Muscle layer of colon (tissue), 2 donors: ENCODE results near the gene MARCOL.

Experiments used
- H3K27ac ChIP-seq: one replicate; pipeline ENCODE4 v1.7.0; 2013; ENCODE audit warnings: low read depth, mild to moderate bottlenecking, low read length, moderate library complexity
- H3K27me3 ChIP-seq, 2 donors: one replicate each; pipeline ENCODE4 v1.7.0; 2013; ENCODE audit warnings: low read length in 2 of 2, mild to moderate bottlenecking in 2 of 2; ENCODE audit not compliant: insufficient read depth in 2 of 2, control insufficient read depth in 1 of 2
- H3K36me3 ChIP-seq: one replicate; pipeline ENCODE4 v1.7.0; 2013; ENCODE audit warnings: mild to moderate bottlenecking, low read length; ENCODE audit not compliant: insufficient read depth
- H3K4me1 ChIP-seq: one replicate; pipeline ENCODE4 v1.7.0; 2013; ENCODE audit warnings: mild to moderate bottlenecking, low read length; ENCODE audit not compliant: insufficient read depth
- H3K4me3 ChIP-seq, 2 donors: one replicate each; pipeline ENCODE4 v1.7.0; 2013; ENCODE audit warnings: low read length in 2 of 2, low read depth in 1 of 2, mild to moderate bottlenecking in 1 of 2, moderate library complexity in 1 of 2
- H3K9ac ChIP-seq: one replicate; pipeline ENCODE4 v1.7.0; 2013; ENCODE audit warnings: low read length
- H3K9me3 ChIP-seq: one replicate; pipeline ENCODE4 v1.7.0; 2013; ENCODE audit warnings: mild to moderate bottlenecking, low read length
- donor health status: abdominal sarcoma.
- donor health status: Adenocarcinoma of cecum.

Gene MARCOL, protein sequence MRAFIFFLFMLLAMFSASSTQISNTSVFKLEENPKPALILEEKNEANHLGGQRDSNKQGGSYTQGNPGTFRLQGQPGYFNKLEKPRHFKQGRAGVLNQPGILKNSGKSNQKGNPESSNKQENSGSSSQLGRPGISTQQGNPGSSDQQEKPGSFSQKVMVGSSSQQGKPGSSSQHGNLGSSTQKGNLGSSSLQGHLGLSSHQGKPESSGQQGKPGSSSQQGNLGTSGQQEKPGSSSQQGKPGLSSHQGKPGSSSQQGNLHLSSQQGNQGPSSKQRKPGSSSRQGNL

DNA sequence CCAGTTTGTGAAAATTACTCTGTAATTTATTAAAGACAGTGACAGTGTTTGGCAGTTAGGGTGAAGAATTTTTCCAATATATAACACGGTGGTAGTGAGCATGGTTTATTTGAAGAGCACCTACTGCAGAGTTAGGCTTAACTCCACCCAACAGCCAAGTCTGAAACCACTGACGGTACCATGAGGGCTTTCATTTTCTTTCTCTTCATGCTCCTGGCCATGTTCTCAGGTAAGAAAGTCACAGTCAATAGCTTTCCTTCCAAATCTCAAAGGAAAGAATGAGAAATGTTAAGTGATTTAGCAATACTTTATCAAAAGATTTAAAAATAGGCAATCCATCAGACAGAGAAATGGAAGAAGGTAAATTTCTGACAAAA is at the start of gene MARCOL:
MARCOL (plus strand) TSS at position 108 of the 377 bp plus-strand sequence; CDS start at position 181, 73 bp downstream.
- no peak within 1 kb of the TSS for H3K27ac ChIP-seq
- no peak within 1 kb of the TSS for H3K4me3 ChIP-seq
- no peaks in the 10 kb centered on the region for H3K36me3 ChIP-seq
- H3K9ac ChIP-seq = no peak within 1 kb of the TSS
- H3K4me1 ChIP-seq = no peaks in the 10 kb centered on the region
- H3K9me3 ChIP-seq = no peaks in the 10 kb centered on the region
- no peaks in the 10 kb centered on the region for H3K27me3 ChIP-seq

DNA sequence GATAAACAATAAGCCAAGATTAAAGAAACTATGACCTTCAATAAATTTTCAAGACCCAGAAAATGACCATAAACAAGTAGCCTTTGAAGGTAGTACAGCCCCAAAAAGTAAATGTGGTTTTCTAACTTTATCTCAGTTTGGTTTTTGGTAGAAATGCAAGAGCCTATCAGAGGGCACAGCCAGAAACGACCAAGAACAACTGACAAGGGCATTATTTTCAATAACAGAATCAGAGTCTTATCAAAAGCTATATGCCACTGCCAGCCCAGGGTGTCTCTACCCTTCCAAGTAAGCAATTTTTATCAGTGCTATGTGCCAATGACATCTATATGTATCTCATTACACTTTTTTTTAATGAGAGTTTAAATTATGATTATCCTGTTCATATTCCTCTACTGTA is 47.3 kb upstream of the MARCOL start:
- Histone ChIP-seq H3K4me3 (no peak overlapping the region), H3K27me3 (no peaks in the 10 kb centered on the region), H3K27ac (no peak overlapping the region), H3K36me3 (no peaks in the 10 kb centered on the region), H3K9ac (no peak overlapping the region), H3K4me1 (peaks cover 4% of the 10 kb centered on the region), H3K9me3 (no peaks in the 10 kb centered on the region)

DNA sequence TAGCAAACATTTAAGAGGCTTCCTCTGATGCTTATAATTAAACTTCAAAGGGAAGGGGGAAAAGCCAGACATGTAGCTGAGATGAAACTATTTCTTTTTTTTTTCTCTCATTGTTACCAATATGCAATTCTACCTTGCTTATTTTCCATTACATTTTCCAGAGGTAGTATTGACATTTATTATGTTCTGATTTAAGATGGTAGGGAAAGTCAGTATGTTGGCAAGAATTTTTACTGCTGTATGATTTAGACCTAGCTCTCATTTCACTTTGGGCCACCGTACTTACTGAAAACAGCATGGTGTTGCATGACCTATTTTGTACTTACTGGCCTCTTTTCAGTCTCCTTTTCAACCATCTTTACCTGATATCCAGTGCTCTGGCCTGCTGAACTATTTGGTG is 45.1 kb upstream of the MARCOL start:
- Histone ChIP-seq H3K4me1 (peaks cover 4% of the 10 kb centered on the region), H3K4me3 (no peak overlapping the region), H3K9ac (no peak overlapping the region), H3K27me3 (no peaks in the 10 kb centered on the region), H3K27ac (peak overlapping the region; percentile 53), H3K9me3 (no peaks in the 10 kb centered on the region), H3K36me3 (no peaks in the 10 kb centered on the region)

DNA sequence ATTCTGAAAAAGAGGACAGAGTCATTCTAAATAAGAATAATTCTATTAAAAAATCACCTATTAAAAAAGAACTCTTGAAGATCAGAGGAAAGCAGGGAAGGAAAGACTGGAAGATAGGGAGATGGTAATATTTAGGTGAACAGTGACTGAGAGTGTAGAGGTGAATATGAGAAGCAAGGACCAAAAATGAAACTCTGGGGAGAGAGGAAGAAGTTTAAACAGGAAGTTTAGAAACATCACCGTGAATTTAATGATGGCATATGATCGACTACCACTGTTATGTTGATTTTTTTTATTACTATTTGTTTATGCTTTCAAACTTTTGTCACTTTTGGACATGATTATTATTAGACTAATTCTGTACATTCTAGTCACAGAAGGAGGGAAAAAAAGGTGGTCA is 37.2 kb upstream of the MARCOL start:
- H3K4me3 ChIP-seq = no peak overlapping the region
- no peak overlapping the region for H3K9ac ChIP-seq
- no peaks in the 10 kb centered on the region for H3K36me3 ChIP-seq
- H3K4me1 ChIP-seq = no peaks in the 10 kb centered on the region
- H3K27ac ChIP-seq = no peak overlapping the region
- H3K9me3 ChIP-seq = no peaks in the 10 kb centered on the region
- no peaks in the 10 kb centered on the region for H3K27me3 ChIP-seq

DNA sequence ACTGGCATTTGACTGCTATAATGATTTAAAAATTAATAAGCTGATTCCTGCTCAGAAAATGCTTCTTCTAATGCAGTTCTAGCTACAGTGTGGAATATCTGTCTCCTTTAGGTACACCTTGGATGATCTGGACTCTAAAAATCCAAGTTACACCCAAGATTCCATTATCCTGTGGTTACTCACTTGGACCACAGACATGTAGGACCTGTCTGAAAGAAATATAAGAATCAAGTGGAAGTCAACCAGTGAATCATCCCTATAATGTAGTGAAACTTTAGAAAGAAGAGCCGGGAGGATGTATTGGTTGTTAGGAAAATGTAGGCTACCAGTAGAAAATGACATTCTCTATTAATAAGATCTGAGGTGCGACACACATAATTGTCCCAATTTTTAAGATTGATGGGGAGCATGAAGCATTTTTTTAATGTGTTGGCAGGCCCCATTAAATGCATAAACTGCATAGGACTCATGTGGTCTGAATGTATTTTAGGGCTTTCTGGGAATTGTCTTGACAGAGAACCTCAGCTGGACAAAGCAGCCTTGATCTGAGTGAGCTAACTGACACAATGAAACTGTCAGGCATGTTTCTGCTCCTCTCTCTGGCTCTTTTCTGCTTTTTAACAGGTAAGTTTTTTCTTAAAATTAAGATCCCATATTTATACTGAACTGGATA is 35.7 kb upstream of the MARCOL start, which contains the start of gene SPINK6:
SPINK6 (plus strand) TSS at position 512 of the 673 bp plus-strand sequence; CDS start at position 567, 55 bp downstream.
- Histone ChIP-seq H3K9me3 (no peaks in the 10 kb centered on the region), H3K27ac (no peak within 1 kb of the TSS), H3K9ac (no peak within 1 kb of the TSS), H3K36me3 (no peaks in the 10 kb centered on the region), H3K4me3 (no peak within 1 kb of the TSS), H3K27me3 (no peaks in the 10 kb centered on the region), H3K4me1 (no peaks in the 10 kb centered on the region)

DNA sequence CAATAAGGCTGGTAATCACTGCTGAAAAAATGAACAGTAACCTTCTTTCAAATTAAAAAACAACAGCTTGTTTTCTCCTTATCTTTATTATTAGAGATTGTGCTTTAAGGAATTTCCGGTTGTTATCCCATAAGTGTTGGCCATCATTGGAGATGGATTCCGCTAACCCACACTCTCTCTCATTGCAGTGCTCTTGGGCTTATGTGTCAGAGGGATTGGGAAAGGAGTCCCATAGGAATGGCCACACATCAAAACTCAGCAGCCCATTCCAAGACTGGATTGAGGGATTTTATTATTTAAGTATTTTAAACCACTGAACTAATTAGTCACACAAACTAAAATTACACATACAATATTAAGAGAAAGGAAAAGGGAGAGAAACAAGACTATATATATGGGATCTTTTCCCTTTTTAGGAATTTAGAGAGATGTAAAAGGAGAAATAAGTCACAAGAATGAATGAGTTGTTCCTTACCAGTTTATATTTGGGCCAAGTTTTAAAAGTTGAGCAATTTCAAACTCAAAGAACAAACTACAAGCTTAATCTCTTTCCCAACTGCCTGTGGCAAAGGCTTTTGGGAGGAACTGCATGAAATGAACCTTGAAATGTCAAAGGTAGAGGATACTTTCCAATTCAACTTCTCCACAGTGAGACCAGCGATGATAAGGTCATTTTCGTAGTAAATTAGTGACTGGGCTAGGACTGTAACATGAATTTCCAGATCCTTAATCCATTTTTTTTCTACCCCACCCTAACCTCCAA is 33.1 kb upstream of the MARCOL start:
- no peak overlapping the region for H3K4me3 ChIP-seq
- H3K9me3 ChIP-seq = no peaks in the 10 kb centered on the region
- H3K4me1 ChIP-seq = no peaks in the 10 kb centered on the region
- H3K27ac ChIP-seq = no peak overlapping the region
- H3K36me3 ChIP-seq = no peaks in the 10 kb centered on the region
- H3K27me3 ChIP-seq = no peaks in the 10 kb centered on the region
- H3K9ac ChIP-seq = no peak overlapping the region

DNA sequence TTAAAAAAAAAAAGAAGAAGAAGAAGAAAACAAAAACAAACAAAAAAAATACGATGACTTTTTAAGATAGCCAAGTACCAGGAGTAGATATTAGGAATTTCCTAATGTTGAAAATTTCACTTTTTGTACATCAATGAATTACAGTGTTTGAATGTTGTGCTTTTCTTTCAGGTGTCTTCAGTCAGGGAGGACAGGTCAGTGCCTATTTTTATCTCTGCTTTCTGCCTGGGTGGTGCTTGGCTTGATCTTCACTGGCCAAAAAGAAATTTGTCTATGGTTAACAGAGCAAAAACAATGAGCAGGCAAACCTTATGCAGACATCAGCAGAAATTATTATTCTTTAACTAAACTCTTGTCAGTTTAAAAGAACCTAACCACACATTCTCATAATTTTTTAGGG is 32.5 kb upstream of the MARCOL start:
- H3K4me3 ChIP-seq = no peak overlapping the region
- no peak overlapping the region for H3K27ac ChIP-seq
- H3K36me3 ChIP-seq = no peaks in the 10 kb centered on the region
- H3K9ac ChIP-seq = no peak overlapping the region
- H3K9me3 ChIP-seq = no peaks in the 10 kb centered on the region
- H3K4me1 ChIP-seq = no peaks in the 10 kb centered on the region
- H3K27me3 ChIP-seq = no peaks in the 10 kb centered on the region

DNA sequence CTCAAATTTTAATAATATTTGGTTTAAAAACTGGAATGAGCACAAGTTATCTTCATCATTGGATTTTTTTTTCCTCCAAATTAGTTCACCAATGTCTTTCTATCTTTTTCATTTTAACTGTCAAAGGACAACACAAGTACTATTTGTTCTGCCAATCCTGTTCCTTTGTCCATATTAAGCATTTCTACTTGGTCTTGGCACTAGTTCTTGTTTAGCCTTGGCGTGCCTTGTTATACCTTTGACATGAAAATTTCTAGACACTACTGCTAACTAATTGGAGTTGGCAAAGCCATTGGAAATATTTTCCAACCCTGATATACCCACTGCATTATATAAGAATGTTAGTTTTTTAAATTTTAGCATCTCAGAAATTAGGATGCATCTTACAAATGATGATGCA is 31.7 kb upstream of the MARCOL start:
- no peaks in the 10 kb centered on the region for H3K9me3 ChIP-seq
- no peak overlapping the region for H3K27ac ChIP-seq
- H3K27me3 ChIP-seq = no peaks in the 10 kb centered on the region
- no peaks in the 10 kb centered on the region for H3K4me1 ChIP-seq
- H3K36me3 ChIP-seq = no peaks in the 10 kb centered on the region
- H3K9ac ChIP-seq = no peak overlapping the region
- no peak overlapping the region for H3K4me3 ChIP-seq

DNA sequence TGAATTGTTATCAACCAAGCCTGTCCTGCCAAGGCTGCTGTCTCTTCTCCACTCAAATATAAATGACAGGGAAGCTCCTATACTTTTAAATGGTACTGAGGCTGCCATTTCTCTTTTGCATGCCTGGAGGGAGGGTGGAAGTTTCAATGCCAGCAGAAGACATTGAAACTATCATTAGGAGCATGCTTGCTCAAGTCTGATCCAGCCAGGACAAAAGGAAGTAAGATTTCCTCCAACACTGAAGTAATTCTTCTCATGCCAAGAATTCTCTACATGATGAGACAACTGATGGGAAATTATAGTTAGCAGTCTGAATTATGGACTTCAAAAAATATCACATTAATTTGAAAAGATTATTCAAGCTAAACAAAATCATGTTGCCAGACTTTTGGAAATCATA is 30.1 kb upstream of the MARCOL start:
- no peak overlapping the region for H3K27ac ChIP-seq
- H3K36me3 ChIP-seq = no peaks in the 10 kb centered on the region
- no peaks in the 10 kb centered on the region for H3K27me3 ChIP-seq
- no peak overlapping the region for H3K9ac ChIP-seq
- no peaks in the 10 kb centered on the region for H3K9me3 ChIP-seq
- H3K4me1 ChIP-seq = no peaks in the 10 kb centered on the region
- H3K4me3 ChIP-seq = no peak overlapping the region

DNA sequence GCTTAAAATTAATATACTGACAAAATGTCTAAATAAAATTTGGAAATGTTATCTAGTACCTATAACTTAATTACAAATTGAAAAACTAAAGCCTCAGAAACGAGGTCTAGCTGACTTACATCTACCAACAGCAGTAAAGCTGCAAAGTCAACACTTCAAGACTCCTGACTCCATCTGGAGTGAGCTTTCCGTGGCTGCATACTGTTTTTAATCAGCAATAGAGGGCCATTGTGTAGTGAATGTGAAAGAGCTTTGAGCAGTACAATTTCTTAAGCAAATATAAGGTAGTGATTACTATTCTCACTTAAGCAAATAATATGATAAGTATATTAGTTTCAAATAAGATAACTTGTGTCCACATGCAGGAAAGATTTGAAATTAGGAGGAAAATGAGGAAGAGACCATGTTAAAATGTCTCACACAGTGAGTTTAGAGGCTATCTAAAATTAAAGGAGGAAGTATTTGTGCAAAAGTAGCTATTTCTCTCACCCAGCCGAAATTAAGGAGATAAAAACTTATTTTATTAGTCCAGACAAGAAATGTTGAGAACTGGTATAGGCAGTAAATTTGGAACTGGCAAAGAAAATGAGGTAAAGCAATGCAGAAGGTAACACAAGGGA is 29.1 kb upstream of the MARCOL start:
- H3K27me3 ChIP-seq = no peaks in the 10 kb centered on the region
- H3K4me3 ChIP-seq = no peak overlapping the region
- no peaks in the 10 kb centered on the region for H3K36me3 ChIP-seq
- no peaks in the 10 kb centered on the region for H3K9me3 ChIP-seq
- no peak overlapping the region for H3K9ac ChIP-seq
- no peaks in the 10 kb centered on the region for H3K4me1 ChIP-seq
- H3K27ac ChIP-seq = no peak overlapping the region

DNA sequence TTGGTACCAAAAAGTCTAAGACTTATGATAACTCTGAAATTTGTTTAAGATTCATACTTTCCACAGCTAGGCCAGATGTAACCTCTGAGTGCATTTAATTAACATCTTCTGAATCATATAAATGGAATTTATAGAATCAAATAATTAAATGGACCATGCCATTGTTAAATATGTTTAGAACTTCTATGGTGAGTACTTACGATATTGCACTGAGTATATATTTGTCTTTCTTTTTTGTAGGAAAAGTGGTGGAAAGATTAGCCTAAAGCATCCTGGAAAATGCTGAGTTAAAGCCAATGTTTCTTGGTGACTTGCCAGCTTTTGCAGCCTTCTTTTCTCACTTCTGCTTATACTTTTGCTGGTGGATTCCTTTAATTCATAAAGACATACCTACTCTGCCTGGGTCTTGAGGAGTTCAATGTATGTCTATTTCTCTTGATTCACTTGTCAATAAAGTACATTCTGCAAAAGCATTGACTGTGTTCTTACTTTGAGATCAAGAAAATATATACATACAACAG is 23.6 kb upstream of the MARCOL start:
- H3K4me1 ChIP-seq = no peaks in the 10 kb centered on the region
- no peak overlapping the region for H3K27ac ChIP-seq
- no peak overlapping the region for H3K4me3 ChIP-seq
- no peaks in the 10 kb centered on the region for H3K27me3 ChIP-seq
- H3K36me3 ChIP-seq = no peaks in the 10 kb centered on the region
- H3K9ac ChIP-seq = no peak overlapping the region
- H3K9me3 ChIP-seq = no peaks in the 10 kb centered on the region
